ENCODE results near the gene CAPN9.

CAPN9 gene

DNA sequence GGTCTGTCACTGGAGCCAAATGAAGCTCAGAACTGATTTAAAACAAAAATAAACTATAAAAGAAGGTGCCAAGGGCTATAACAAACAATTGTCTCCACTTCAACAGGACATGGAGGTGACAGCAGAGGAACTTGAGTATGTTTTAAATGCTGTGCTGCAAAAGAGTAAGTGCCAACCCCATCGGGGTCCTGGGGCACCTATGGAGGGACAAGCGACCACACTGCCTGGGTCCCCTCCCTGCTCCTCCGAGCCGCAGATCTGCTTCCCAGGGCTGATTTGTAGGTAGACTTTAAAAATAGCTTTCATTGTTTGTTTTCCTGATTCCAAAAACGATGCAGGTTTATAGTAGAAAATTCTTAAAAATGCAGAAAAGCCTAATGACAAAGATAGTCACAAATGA lies 42.8 kb downstream of the CAPN9 start:
- Histone ChIP-seq H3K4me1 (no peaks in the 10 kb centered on the region), H3K36me3 (no peaks in the 10 kb centered on the region), H3K27me3 (no peaks in the 10 kb centered on the region), H3K9me3 (no peaks in the 10 kb centered on the region), H3K27ac (no peak overlapping the region), H3K4me3 (no peak overlapping the region)
- TF ChIP-seq, protein P1, sequence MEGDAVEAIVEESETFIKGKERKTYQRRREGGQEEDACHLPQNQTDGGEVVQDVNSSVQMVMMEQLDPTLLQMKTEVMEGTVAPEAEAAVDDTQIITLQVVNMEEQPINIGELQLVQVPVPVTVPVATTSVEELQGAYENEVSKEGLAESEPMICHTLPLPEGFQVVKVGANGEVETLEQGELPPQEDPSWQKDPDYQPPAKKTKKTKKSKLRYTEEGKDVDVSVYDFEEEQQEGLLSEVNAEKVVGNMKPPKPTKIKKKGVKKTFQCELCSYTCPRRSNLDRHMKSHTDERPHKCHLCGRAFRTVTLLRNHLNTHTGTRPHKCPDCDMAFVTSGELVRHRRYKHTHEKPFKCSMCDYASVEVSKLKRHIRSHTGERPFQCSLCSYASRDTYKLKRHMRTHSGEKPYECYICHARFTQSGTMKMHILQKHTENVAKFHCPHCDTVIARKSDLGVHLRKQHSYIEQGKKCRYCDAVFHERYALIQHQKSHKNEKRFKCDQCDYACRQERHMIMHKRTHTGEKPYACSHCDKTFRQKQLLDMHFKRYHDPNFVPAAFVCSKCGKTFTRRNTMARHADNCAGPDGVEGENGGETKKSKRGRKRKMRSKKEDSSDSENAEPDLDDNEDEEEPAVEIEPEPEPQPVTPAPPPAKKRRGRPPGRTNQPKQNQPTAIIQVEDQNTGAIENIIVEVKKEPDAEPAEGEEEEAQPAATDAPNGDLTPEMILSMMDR (IDR thresholded peaks at IDR 0.05): no peak
- intact Hi-C loops (cut with DNase I; ENCODE audit: low total_unique reads): no loop called here
- no peak for DNase-seq

GRCh38 chr1:230791986-230792564 lies 44.9 kb downstream of the CAPN9 start:
- Histone ChIP-seq H3K27me3 (no peaks in the 10 kb centered on the region), H3K27ac (no peak overlapping the region), H3K36me3 (no peaks in the 10 kb centered on the region), H3K9me3 (no peaks in the 10 kb centered on the region), H3K4me1 (no peaks in the 10 kb centered on the region), H3K4me3 (no peak overlapping the region)
- TF ChIP-seq, protein P1 (IDR thresholded peaks at IDR 0.05): no peak
- no peak for DNase-seq
- intact Hi-C loops (cut with DNase I; ENCODE audit: low total_unique reads): no loop called here

DNA sequence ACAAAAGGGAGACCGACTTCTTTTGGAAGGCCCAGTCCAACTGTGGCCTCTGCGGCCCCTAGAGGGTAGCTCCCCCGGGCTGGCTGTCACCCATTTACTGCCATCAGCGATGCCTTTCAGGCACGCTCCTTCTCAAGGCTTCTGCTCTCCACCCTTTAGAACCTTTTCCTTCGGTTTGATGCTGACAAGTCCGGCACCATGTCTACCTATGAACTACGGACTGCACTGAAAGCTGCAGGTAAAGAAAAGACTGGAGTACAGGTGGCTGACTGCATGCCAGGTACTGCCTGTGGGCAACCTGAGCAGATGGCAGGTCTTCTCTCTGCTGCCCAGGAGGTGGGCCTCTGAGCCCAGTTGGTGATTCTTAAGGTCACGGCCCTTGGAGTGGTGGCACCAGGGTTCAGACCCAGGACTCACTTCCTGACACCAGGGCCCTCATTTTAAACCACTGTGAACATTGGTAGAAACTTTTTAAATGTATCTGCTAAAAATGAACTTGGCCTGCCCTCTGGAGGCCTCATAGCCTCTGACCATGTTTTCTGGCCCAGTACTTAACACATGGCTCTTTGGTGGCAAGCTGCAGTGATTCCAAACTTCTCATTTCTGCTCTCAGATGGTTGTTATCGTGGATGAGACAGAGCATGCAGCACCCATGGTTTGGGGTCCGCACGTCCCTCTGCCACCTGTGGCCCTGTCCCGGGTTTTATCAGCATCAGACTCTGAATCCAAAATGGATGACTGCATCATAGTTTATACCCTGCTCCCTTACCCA lies 45.7 kb downstream of the CAPN9 start:
- H3K4me1 ChIP-seq: no peaks in the 10 kb centered on the region
- H3K9me3 ChIP-seq: no peaks in the 10 kb centered on the region
- DNase-seq: no peak
- H3K36me3 ChIP-seq: no peaks in the 10 kb centered on the region
- no peak overlapping the region for H3K4me3 ChIP-seq
- TF ChIP-seq, protein P1 (IDR thresholded peaks at IDR 0.05): no peak
- intact Hi-C loops (cut with DNase I; ENCODE audit: low total_unique reads): no loop called here
- no peak overlapping the region for H3K27ac ChIP-seq
- H3K27me3 ChIP-seq: no peaks in the 10 kb centered on the region

DNA sequence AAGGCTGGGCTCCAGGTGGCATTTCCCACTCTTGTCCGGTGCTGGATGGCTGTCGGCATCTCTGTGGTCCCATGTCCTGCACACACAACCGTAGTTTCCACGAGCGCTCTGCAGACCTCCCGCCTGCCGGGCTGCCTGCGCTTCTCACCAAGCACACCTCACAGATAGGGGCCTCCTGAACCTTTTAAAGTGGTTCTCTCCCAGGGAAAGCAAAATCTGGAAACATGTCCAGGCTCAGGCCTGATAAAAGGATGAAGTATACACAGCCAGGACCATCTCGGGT lies 46.2 kb downstream of the CAPN9 start:
- DNase-seq: no peak

GRCh38 chr1:230794431-230794830 lies 47.2 kb downstream of the CAPN9 start:
- Histone ChIP-seq H3K27me3 (no peaks in the 10 kb centered on the region), H3K4me1 (no peaks in the 10 kb centered on the region), H3K27ac (no peak overlapping the region), H3K4me3 (no peak overlapping the region), H3K36me3 (no peaks in the 10 kb centered on the region), H3K9me3 (no peaks in the 10 kb centered on the region)
- no peak for DNase-seq
- TF ChIP-seq, protein P1 (IDR thresholded peaks at IDR 0.05): no peak
- intact Hi-C loops (cut with DNase I; ENCODE audit: low total_unique reads): no loop called here

More for the DNA sequence above, 46.2 kb downstream of the CAPN9 start:
- Histone ChIP-seq H3K27ac (no peak overlapping the region), H3K4me1 (no peaks in the 10 kb centered on the region), H3K4me3 (no peak overlapping the region), H3K36me3 (no peaks in the 10 kb centered on the region), H3K27me3 (no peaks in the 10 kb centered on the region), H3K9me3 (no peaks in the 10 kb centered on the region)
- TF ChIP-seq, protein P1 (IDR thresholded peaks at IDR 0.05): no peak
- intact Hi-C loops (cut with DNase I; ENCODE audit: low total_unique reads): no loop called here

All from tibial artery (tissue), 4 donors.